HCT116 (cell line): ENCODE results near the gene LPAR6.

ENCODE experiments used
- CEBPB ChIP-seq: IDR thresholded peaks from 2 replicates; pipeline ENCODE4 v1.6.1; 2012; ENCODE audit warnings: low read depth
- TF ChIP-seq, protein P1 (sequence below), 3 experiments: fragments of 200-600 bp in 1 of 3; sonication (generic) in 1 of 3; IDR thresholded peaks in 2 of 3; conservative IDR thresholded peaks in 1 of 3; 2 replicates each; pipeline ENCODE4 v1.5.1; 2012 to 2017; ENCODE audit warnings: low read depth in 2 of 3, low read length in 2 of 3, antibody characterized with exemption in 1 of 3, borderline replicate concordance in 1 of 3, control low read depth in 1 of 3, mild to moderate bottlenecking in 1 of 3, mixed read lengths in 1 of 3, mixed run types in 1 of 3, moderate library complexity in 1 of 3; ENCODE audit not compliant: insufficient read depth in 1 of 3
- TF ChIP-seq, protein P2 (sequence below): IDR thresholded peaks from 2 replicates; pipeline ENCODE4 v1.6.1; 2012

DNA sequence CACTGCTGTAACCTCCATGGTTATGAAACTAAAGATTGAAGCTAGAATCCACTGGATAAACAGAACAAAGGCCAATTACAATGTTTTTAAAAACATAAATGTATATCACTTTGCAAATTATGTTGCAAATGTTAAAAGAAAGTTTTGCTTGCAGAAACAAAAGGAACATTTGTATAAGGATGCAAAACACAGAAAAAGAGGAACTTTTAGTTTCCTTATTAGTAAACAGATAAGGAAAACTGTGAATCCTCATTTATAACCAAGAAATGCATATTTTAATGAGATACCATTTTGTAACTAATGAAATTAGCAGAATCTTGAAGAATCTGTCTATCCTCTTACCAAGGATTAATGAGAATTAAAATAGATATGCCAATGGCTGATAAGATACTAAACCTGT is 32.3 kb downstream of the LPAR6 start:
- TF ChIP-seq, protein P1, sequence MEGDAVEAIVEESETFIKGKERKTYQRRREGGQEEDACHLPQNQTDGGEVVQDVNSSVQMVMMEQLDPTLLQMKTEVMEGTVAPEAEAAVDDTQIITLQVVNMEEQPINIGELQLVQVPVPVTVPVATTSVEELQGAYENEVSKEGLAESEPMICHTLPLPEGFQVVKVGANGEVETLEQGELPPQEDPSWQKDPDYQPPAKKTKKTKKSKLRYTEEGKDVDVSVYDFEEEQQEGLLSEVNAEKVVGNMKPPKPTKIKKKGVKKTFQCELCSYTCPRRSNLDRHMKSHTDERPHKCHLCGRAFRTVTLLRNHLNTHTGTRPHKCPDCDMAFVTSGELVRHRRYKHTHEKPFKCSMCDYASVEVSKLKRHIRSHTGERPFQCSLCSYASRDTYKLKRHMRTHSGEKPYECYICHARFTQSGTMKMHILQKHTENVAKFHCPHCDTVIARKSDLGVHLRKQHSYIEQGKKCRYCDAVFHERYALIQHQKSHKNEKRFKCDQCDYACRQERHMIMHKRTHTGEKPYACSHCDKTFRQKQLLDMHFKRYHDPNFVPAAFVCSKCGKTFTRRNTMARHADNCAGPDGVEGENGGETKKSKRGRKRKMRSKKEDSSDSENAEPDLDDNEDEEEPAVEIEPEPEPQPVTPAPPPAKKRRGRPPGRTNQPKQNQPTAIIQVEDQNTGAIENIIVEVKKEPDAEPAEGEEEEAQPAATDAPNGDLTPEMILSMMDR (IDR thresholded peaks at IDR 0.05 in 2 of 3, conservative IDR thresholded peaks at IDR 0.05 in 1 of 3; ENCODE audit: borderline replicate concordance in 1 of 3, insufficient read depth in 1 of 3, low read depth in 2 of 3, low read length in 2 of 3) = no peak
- TF ChIP-seq, protein P2, sequence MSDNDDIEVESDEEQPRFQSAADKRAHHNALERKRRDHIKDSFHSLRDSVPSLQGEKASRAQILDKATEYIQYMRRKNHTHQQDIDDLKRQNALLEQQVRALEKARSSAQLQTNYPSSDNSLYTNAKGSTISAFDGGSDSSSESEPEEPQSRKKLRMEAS = no peak
- no peak for TF ChIP-seq CEBPB
